ENCODE data around the gene SKAP1.
"Not testable (repeated sequence)": the region's sequence is repeated elsewhere in the genome, so short reads cannot be mapped to it uniquely, and the experiment has no call there.

The SKAP1 gene

GRCh38 chr17:48439875-48440505, 10.0 kb upstream of the SKAP1 start:
- DNase-seq = no peak
- no peak for TF ChIP-seq POLR2A (IDR thresholded peaks at IDR 0.05; ENCODE audit: low read length)
- no peak for TF ChIP-seq GATA1 (IDR thresholded peaks at IDR 0.05; ENCODE audit: low read depth, low read length)

GRCh38 chr17:48439110-48439850, 9.3 kb upstream of the SKAP1 start:
- no peak for DNase-seq
- TF ChIP-seq GATA1 (IDR thresholded peaks at IDR 0.05; ENCODE audit: low read depth, low read length) (no peak), POLR2A (IDR thresholded peaks at IDR 0.05; ENCODE audit: low read length) (no peak)

DNA sequence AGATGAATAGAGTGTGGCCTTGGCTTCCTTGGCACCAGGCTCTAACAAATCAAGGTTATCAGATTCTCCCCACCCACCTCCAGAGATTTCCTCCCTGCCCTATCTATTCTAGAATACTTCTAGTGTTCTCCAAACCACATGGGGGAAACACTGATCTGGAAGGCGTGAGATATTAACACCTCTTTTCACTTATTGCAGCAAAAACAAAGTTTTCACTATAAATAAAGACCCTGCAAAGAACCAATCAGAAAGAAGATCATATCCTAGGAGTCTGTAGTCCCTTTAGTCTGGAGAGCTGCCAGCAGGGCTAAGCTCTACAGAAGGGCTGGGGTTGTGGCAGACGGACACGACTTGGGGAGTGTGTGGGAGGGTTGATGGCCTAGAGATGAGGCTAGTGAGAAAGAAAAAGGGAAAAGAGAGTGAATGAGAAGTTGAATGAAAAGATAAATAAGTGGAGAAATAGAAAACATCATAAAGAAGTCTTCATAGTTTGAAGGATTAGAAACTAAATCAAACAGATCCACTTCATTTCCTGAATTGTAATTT, 8.6 kb upstream of the SKAP1 start:
- TF ChIP-seq GATA1 (IDR thresholded peaks at IDR 0.05; ENCODE audit: low read depth, low read length) (no peak), POLR2A (IDR thresholded peaks at IDR 0.05; ENCODE audit: low read length) (no peak)
- peak in 1 of 2 experiments; percentile 27 for DNase-seq

DNA sequence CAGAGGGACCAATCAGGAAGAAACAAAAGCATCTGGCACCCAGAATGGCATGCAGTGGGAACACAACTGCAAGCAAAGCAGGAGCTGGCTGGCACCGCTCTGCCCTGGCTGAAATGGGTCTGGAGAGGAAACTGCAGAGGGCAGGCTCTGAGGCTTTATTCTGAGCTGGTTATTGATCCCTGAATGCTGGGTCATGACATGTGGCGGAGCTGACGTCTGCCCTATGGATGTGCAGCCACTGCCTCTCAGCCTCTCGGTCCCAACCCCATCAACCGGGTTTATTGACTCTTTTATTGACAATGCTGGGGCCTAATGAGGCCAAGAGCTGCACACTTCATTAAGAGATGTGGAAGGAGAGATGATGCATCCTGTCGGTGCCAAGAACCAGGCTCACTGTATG, 3.9 kb upstream of the SKAP1 start:
- no peak for TF ChIP-seq GATA1 (IDR thresholded peaks at IDR 0.05; ENCODE audit: low read depth, low read length)
- TF ChIP-seq POLR2A (IDR thresholded peaks at IDR 0.05; ENCODE audit: low read length) = no peak
- DNase-seq = no peak

DNA sequence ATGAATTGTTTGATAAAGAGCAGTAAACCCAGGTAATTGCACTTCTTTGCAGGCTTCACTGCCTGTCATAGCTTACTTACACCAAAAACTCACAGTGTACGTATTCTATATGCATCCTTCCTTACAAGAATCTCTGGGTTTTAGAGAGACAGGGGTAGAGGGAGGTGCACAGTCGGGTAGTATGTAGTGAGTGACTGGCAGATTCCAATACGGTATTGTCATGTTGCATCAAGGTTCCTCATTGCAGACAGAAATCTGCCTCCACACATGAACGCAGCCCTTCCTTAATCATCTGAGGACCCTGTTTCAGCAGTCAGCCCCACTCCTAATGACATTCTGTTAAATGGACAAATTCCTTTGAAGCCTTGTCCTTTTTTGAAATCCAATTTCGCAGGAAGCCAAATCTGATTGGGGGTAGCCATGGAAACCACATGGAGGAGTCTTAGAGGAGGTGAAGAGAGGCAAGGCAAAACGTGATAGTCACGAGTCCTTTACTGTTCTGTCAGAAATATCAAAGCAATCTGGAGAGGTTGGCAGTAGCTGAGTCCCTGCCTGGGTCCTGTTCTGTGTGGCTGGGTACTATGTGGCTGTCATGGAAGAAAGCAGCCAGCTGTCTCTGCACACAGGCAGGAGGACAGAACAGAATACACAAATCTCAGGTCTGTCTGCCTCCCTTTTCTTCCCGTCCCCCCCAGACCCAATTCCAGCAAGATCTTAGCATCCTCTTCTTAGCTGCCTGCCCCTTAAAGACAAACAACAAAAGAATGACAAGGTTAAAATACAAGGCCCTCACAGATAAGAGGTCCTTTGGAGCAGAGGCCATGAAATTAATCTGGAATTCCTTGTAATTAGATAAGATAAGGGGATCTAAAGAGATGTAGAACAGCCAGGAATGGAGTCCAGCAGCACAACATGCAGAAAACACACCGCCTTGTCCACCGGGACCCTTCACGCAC, 3.1 kb upstream of the SKAP1 start:
- TF ChIP-seq POLR2A (IDR thresholded peaks at IDR 0.05; ENCODE audit: low read length) (no peak), GATA1 (IDR thresholded peaks at IDR 0.05; ENCODE audit: low read depth, low read length) (no peak)
- no peak for DNase-seq

DNA sequence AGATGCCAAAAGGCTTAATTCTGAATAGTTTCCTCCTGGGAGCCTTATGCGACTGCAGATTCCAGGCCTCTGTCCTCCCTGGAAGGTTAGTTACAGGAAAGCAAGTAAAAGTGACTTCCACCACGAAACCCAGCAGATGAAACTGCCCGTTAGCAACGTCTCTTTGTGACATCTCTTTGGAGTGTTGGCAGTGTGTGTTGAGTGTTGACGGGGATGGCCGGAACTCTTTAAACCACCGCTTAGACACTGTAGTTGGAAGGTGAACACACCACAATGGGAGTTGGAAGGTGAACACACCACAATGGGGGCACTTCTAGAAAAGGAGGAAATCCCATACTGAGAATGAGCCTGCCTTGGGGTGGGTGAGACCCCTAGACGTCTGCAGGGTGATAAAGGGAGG, 858 bp downstream of the SKAP1 start:
- DNase-seq = no peak
- TF ChIP-seq POLR2A (IDR thresholded peaks at IDR 0.05; ENCODE audit: low read length) (no peak), GATA1 (IDR thresholded peaks at IDR 0.05; ENCODE audit: low read depth, low read length) (no peak)

- TF ChIP-seq GATA1 (IDR thresholded peaks at IDR 0.05; ENCODE audit: low read depth, low read length) (no peak), POLR2A (IDR thresholded peaks at IDR 0.05; ENCODE audit: low read length) (no peak)
- peak in 1 of 2 experiments; percentile 16 for DNase-seq
Observed at GRCh38 chr17:48427598-48427997, 2.4 kb downstream of the SKAP1 start.

DNA sequence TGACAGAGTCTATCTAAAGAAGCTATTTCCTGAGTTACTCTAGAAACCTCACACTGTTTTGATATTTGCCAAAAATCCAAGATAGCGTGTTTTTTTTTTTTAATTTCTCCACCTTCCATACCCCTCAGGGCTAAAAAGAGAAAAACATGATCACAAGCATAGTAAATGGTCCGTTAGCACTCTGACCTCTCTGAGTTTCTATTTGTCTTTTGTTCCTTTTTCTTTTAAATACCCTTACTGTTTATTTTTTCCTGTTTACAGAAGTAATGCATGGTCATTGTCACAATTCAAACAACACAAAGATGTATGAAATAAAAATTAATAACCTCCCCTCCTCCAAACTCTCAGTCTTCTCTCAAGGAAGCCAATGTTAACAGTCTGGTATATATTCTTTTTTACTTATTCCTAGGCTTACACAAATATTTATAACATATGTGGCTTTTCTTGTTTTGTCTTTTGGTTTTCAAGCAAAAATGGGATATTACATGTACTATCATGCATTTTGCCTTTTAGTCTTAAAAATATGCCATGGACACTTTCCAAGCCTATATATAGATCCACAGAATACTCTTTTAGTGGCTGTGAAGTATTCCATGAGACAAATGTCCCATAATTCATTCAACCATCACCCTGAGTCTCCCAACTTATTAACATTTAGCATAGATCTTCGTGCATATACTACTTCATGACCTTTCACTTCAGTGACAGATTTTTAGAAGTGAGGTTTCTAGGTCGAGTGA, 3.1 kb downstream of the SKAP1 start:
- TF ChIP-seq GATA1 (IDR thresholded peaks at IDR 0.05; ENCODE audit: low read depth, low read length) (no peak), POLR2A (IDR thresholded peaks at IDR 0.05; ENCODE audit: low read length) (no peak)
- no peak for DNase-seq

DNA sequence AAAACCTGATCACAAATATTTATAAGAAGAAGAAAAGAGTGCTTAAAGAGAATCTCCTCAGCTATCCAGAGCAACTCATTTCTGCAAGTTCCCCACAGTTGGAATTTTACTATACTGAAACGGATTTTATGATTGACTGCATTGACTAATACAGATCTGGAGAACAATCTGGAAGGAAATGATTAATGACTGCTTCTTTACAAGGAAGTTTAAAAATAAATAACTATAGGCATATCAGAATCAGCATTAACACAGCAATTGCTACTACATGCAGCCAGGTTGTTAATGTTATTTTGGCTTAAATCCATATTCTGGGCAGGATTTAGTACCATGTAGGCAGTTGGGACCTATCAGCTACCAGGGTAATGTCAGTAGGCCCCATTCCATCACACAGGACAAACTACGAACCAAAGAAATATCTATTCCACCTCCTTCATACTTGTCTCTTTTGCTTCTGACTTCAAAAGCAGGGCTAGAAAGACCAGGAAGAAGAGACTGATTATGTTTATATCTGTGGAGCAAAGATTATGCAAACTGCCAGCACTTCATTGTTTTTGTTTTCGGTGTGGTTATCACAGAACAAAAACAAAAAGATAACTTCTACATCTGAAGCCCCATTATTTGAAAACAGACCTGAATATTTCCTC, 3.9 kb downstream of the SKAP1 start:
- TF ChIP-seq GATA1 (IDR thresholded peaks at IDR 0.05; ENCODE audit: low read depth, low read length) (no peak), POLR2A (IDR thresholded peaks at IDR 0.05; ENCODE audit: low read length) (no peak)
- DNase-seq = peak in 1 of 2 experiments; percentile 12

DNA sequence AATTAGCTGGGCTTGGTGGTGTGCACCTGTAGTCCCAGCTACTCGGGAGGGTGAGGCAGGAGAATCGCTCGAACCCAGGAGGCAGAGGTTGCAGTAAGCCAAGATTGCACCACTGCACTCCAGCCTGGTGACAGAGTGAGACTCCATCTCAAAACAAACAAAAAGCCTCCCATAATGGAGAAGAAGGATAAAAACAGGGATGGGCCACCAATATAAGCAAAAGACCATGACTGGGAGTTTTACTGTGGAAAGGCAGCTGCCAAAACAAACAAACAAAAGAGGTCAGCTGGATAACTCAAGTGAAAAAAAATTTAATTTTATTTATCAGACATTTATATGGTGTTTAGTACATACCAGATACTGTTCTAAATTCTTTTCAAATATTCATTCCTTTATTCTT, 8.0 kb downstream of the SKAP1 start:
- DNase-seq = not testable (repeated sequence)

GRCh38 chr17:48420823-48421222, 9.2 kb downstream of the SKAP1 start:
- DNase-seq = no peak
- TF ChIP-seq GATA1 (IDR thresholded peaks at IDR 0.05; ENCODE audit: low read depth, low read length) = no peak
- no peak for TF ChIP-seq POLR2A (IDR thresholded peaks at IDR 0.05; ENCODE audit: low read length)

DNA sequence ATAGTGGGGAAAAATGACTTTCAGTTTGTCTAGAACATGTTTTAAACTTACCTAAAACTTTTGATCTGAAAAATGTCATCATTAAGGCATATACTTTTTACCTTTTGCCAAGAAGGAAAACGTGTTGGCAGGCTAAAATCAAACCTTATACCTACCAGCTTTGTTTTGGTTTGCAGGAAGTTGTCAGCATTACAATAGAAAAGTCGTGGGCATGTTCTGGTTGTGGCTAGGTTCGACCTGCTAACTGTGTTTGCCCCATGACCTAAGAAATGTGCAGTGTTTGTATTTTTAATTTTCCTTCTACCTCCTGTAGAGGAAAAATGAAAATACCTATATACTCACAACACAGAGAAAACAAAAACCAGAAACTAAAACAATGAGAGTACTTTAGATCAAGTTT, 13.0 kb downstream of the SKAP1 start:
- no peak for TF ChIP-seq GATA1 (IDR thresholded peaks at IDR 0.05; ENCODE audit: low read depth, low read length)
- no peak for TF ChIP-seq POLR2A (IDR thresholded peaks at IDR 0.05; ENCODE audit: low read length)
- DNase-seq = no peak

Data from erythroblast (primary cell).